T-helper 1 cell treated with Interleukin-12 subunit alpha and Interleukin-12 subunit beta and Interleukin-4 antibody, amounts not matched to agents 30 ng/mL and 1 ng/mL, for 36 hours (primary cell): ENCODE results near the gene PCDHGB4. TPM values are rescaled to one million over a fixed set of nuclear protein-coding genes. Genes with fewer than 3 reads are reported as not detected.
"Not testable (repeated sequence)": the region's sequence is repeated elsewhere in the genome, so short reads cannot be mapped to it uniquely, and the experiment has no call there.

Experiments used
- intact Hi-C: fragments of 100-400 bp; cut with micrococcal nuclease; formaldehyde crosslinking; loops from one replicate; pipeline ENCODE4 v1.15.1; 2024
- total RNA-seq: library from RNA; stranded (reverse); gene quantifications from 2 replicates; pipeline ENCODE4 v1.2.3, GENCODE V29; 2022

Gene PCDHGB4
- total RNA-seq, 1 donor from 2014 or later: 0.17 TPM

DNA sequence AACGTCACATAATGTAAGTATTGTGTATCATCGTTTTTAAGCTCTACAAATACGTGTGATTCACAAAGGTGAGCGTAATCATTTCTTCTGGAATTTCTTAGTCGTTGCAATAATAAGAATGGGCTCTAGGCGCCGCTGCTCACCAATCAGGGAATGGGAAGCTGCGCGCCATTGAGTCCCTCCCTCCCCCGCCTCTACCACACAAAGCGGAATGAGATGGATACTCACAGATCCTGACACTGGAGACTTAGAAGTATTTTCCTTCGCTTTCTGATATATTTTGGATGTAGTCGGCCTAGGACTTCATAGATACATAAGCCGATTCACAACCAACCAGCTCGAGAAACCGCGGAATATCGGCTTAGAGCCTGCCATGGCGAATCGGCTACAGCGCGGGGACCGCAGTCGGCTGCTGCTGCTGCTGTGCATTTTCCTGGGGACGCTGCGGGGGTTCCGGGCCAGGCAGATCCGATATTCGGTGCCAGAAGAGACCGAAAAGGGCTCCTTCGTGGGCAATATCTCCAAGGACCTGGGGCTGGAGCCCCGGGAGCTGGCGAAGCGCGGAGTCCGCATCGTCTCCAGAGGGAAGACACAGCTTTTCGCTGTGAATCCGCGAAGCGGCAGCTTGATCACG lies 33.5 kb downstream of the PCDHGB4 start, which contains the start of gene PCDHGA11:
PCDHGA11 (plus strand) TSS at position 197 of the 634 bp plus-strand sequence; CDS start at position 374, 177 bp downstream.
- intact Hi-C loops: loop anchor here (1.0 to 10.0 kb wide), 4 partner anchors 56 to 576 kb away; partner anchors contain the start of genes PCDHA8, PCDHA9, PCDHGA4 and PCDHGB2

DNA sequence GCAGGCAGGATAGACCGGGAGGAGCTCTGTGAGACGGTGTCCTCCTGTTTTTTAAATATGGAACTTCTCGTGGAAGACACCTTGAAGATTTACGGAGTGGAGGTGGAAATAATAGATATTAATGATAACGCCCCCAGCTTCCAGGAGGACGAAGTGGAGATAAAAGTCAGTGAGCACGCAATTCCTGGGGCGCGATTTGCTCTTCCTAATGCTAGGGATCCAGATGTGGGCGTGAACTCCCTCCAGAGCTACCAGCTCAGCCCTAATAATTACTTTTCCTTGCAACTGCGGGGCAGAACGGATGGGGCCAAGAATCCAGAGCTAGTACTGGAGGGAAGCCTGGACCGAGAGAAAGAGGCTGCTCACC lies 34.0 kb downstream of the PCDHGB4 start:
- intact Hi-C loops: loop anchor here (5.0 to 10.0 kb wide), 3 partner anchors 56 to 577 kb away; partner anchors contain the start of genes PCDHA8, PCDHA9, PCDHGA4 and PCDHGB2

DNA sequence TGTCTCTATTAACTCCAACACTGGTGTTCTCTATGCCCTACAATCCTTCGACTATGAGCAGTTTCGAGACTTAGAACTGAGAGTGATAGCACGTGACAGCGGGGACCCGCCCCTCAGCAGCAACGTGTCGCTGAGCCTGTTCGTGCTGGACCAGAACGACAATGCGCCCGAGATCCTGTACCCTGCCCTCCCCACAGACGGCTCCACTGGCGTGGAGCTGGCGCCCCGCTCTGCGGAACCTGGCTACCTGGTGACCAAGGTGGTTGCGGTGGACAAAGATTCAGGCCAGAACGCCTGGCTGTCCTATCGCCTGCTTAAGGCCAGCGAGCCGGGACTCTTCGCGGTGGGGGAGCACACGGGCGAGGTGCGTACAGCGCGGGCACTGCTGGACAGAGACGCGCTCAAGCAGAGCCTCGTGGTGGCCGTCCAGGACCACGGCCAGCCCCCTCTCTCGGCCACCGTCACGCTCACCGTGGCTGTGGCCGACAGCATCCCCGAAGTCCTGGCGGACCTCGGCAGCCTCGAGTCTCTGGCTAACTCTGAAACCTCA lies 35.3 kb downstream of the PCDHGB4 start:
- intact Hi-C loops: loop anchor here (5.0 to 10.0 kb wide), 3 partner anchors 54 to 578 kb away; partner anchors contain the start of genes PCDHA8, PCDHA9, PCDHGA4 and PCDHGB2

DNA sequence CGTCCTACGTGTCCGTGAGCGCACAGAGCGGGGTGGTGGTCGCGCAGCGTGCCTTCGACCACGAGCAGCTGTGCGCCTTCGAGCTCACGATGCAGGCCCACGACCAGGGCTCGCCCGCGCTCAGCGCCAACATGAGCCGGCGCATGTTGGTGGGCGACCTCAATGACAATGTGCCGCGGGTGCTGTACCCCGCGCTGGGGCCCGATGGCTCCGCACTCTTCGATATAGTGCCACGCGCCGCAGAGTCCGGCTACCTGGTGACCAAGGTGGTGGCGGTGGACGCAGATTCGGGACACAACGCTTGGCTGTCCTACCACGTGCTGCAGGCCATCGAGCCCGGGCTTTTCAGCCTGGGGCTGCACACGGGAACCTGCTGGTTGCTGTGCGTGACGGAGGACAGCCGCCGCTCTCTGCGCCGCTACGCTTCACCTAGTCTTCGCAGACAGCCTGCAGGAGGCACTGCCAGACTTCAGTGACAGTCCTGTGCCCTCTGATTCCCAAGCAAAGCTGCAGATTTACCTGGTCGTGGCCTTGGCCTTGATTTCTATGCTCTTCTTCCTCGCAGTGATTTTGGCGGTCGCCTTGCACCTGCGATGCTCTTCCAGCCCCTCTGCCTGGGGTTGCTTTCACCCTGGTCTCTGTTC lies 40.4 kb downstream of the PCDHGB4 start:
- intact Hi-C loops: loop anchor here (10.0 kb wide), 1 partner anchor 583 kb away; the partner anchor contains the start of genes PCDHA8 and PCDHA9

DNA sequence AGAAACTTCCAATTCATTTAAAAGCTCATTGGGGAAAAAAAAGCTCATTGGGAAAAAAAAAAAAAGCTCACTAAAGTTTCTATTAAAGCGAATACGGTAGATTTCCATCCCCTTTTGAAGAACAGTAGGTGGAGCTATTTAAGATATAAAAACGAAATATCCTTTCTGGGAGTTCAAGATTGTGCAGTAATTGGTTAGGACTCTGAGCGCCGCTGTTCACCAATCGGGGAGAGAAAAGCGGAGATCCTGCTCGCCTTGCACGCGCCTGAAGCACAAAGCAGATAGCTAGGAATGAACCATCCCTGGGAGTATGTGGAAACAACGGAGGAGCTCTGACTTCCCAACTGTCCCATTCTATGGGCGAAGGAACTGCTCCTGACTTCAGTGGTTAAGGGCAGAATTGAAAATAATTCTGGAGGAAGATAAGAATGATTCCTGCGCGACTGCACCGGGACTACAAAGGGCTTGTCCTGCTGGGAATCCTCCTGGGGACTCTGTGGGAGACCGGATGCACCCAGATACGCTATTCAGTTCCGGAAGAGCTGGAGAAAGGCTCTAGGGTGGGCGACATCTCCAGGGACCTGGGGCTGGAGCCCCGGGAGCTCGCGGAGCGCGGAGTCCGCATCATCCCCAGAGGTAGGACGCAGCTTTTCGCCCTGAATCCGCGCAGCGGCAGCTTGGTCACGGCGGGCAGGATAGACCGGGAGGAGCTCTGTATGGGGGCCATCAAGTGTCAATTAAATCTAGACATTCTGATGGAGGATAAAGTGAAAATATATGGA lies 43.0 kb downstream of the PCDHGB4 start, which contains the start of gene PCDHGA12:
PCDHGA12 (plus strand) TSS at position 176 of the 782 bp plus-strand sequence; CDS start at position 429, 253 bp downstream.
- intact Hi-C loops: no loop called here

DNA sequence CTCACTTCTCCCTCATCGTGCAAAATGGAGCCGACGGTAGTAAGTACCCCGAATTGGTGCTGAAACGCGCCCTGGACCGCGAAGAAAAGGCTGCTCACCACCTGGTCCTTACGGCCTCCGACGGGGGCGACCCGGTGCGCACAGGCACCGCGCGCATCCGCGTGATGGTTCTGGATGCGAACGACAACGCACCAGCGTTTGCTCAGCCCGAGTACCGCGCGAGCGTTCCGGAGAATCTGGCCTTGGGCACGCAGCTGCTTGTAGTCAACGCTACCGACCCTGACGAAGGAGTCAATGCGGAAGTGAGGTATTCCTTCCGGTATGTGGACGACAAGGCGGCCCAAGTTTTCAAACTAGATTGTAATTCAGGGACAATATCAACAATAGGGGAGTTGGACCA lies 43.8 kb downstream of the PCDHGB4 start:
- intact Hi-C loops: no loop called here

- intact Hi-C loops: not testable (repeated sequence)
These were observed 44.8 kb downstream of the PCDHGB4 start for GRCh38 chr5:141432308-141432707.

GRCh38 chr5:141432726-141433125 lies 45.2 kb downstream of the PCDHGB4 start:
- intact Hi-C loops: not testable (repeated sequence)

DNA sequence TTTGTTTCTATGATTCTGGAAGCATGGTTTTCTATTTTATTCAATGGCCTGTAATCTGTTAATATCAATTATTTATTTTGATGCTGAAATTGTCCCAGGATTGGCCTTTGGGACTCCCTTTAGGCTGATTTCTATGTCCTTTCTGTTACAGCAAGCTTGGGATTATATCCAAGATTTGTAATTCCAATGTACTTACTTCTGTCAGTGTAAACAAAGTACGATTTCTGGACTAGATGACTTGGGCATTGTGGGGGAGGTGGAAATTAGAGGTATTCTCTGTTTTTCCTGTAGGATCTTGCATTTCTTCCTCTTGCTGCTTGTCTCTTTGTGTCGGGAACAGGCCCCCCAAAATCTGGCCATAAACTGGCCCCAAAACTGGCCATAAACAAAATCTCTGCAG lies 46.5 kb downstream of the PCDHGB4 start:
- intact Hi-C loops: no loop called here

DNA sequence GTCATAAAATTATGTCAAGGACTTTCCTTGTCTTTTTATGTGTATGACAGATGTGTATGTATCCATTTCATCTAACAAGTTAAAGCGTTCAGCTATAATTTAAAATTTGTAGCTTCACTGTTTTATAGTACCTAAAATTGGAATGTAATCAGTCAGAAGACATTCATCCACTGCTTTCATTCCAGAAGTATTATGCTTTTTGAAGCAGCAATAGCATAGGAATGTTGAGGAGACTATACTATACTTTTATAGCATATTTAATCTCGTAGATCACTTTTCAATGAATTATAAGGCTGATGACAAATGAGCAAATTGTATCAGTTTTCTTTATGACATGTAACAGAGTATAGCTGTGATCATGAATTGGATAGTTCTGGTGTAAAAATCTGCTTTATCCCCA lies 49.7 kb downstream of the PCDHGB4 start:
- intact Hi-C loops: no loop called here

- intact Hi-C loops: no loop called here
These were observed 52.1 kb downstream of the PCDHGB4 start for GRCh38 chr5:141439411-141440141.

Other genes starting within 250 kb of the PCDHGB4 start
- not detected in 2 replicates for gene PCDHB6, start 237.6 kb upstream of the PCDHGB4 start, total RNA-seq
- gene PCDHB7, start 215.1 kb upstream of the PCDHGB4 start, total RNA-seq: not detected in 2 replicates
- gene PCDHB8, start 209.9 kb upstream of the PCDHGB4 start, total RNA-seq: not detected in 2 replicates
- gene PCDHB16, start 205.3 kb upstream of the PCDHGB4 start, total RNA-seq: not detected in 2 replicates
- gene PCDHB9, start 200.5 kb upstream of the PCDHGB4 start, total RNA-seq: not detected in 2 replicates
- not detected in 2 replicates for gene PCDHB10, start 195.3 kb upstream of the PCDHGB4 start, total RNA-seq
- gene PCDHB11, start 188.1 kb upstream of the PCDHGB4 start, total RNA-seq: not detected in 2 replicates
- not detected in 2 replicates for gene PCDHB12, start 179.0 kb upstream of the PCDHGB4 start, total RNA-seq
- gene PCDHB13, start 173.8 kb upstream of the PCDHGB4 start, total RNA-seq: not detected in 2 replicates
- gene PCDHB14, start 164.4 kb upstream of the PCDHGB4 start, total RNA-seq: not detected in 2 replicates
- gene PCDHB15, start 142.3 kb upstream of the PCDHGB4 start, total RNA-seq: not detected in 2 replicates
- gene SLC25A2, start 83.6 kb upstream of the PCDHGB4 start, total RNA-seq: 0.44 and 0.56 TPM in 2 replicates
- gene TAF7, start 66.9 kb upstream of the PCDHGB4 start, total RNA-seq: 61.0 and 65.9 TPM in 2 replicates
- 0.15 and 0.17 TPM in 2 replicates for gene PCDHGA1, start 57.2 kb upstream of the PCDHGB4 start, total RNA-seq
- 0.05 and 0.07 TPM in 2 replicates for gene PCDHGA2, start 48.9 kb upstream of the PCDHGB4 start, total RNA-seq
- 0.07 and 0.34 TPM in 2 replicates for gene PCDHGA3, start 43.9 kb upstream of the PCDHGB4 start, total RNA-seq
- 0.15 and 0.17 TPM in 2 replicates for gene PCDHGB1, start 37.6 kb upstream of the PCDHGB4 start, total RNA-seq
- gene PCDHGA4, start 32.7 kb upstream of the PCDHGB4 start, total RNA-seq: 0.74 and 0.98 TPM in 2 replicates
- 1.0 and 1.3 TPM in 2 replicates for gene PCDHGB2, start 27.7 kb upstream of the PCDHGB4 start, total RNA-seq
- 0.46 and 0.49 TPM in 2 replicates for gene PCDHGA5, start 23.5 kb upstream of the PCDHGB4 start, total RNA-seq
- gene PCDHGB3, start 17.5 kb upstream of the PCDHGB4 start, total RNA-seq: 0.88 and 1.3 TPM in 2 replicates
- 0.44 and 0.80 TPM in 2 replicates for gene PCDHGA6, start 13.8 kb upstream of the PCDHGB4 start, total RNA-seq
- gene PCDHGA7, start 5.0 kb upstream of the PCDHGB4 start, total RNA-seq: 0.15 and 0.24 TPM in 2 replicates
- gene PCDHGA8, start 4.9 kb downstream of the PCDHGB4 start, total RNA-seq: 0.07 and 0.15 TPM in 2 replicates
- gene PCDHGB5, start 10.2 kb downstream of the PCDHGB4 start, total RNA-seq: 0.46 and 0.66 TPM in 2 replicates
- 0.17 and 0.27 TPM in 2 replicates for gene PCDHGA9, start 15.1 kb downstream of the PCDHGB4 start, total RNA-seq
- gene PCDHGB6, start 20.3 kb downstream of the PCDHGB4 start, total RNA-seq: 0.22 and 0.37 TPM in 2 replicates
- gene PCDHGA10, start 25.3 kb downstream of the PCDHGB4 start, total RNA-seq: 0.20 and 0.27 TPM in 2 replicates
- gene PCDHGB7, start 30.0 kb downstream of the PCDHGB4 start, total RNA-seq: 0.07 and 0.29 TPM in 2 replicates
- gene PCDHGA11, start 33.4 kb downstream of the PCDHGB4 start, total RNA-seq: 0.24 and 0.32 TPM in 2 replicates
- 0.12 and 0.20 TPM in 2 replicates for gene PCDHGA12, start 42.8 kb downstream of the PCDHGB4 start, total RNA-seq
- gene PCDHGC3, start 88.3 kb downstream of the PCDHGB4 start, total RNA-seq: 0.07 TPM in 1 of 2 replicates, not detected in the other
- gene PCDHGC4, start 97.3 kb downstream of the PCDHGB4 start, total RNA-seq: 0.37 TPM in 1 of 2 replicates, not detected in the other
- not detected in 2 replicates for gene PCDHGC5, start 101.4 kb downstream of the PCDHGB4 start, total RNA-seq
- 273 and 283 TPM in 2 replicates for gene DIAPH1, start 231.3 kb downstream of the PCDHGB4 start, total RNA-seq
- gene HDAC3, start 249.2 kb downstream of the PCDHGB4 start, total RNA-seq: 77.6 and 87.0 TPM in 2 replicates
- 18.2 and 19.3 TPM in 2 replicates for gene RELL2, start 249.3 kb downstream of the PCDHGB4 start, total RNA-seq